ENCODE measurements around the gene FRK.
"Not testable (repeated sequence)": the region's sequence is repeated elsewhere in the genome, so short reads cannot be mapped to it uniquely, and the experiment has no call there.

The FRK gene

GRCh38 chr6:115901896-115902295, 158.8 kb downstream of the FRK start:
- FAIRE-seq: no peak
- DNase-seq (ENCODE audit: insufficient read length, low spot score): no peak
- TF ChIP-seq SPI1 (IDR thresholded peaks at IDR 0.05; ENCODE audit: low read depth, low read length) (no peak), POLR2A (IDR thresholded peaks at IDR 0.05; ENCODE audit: low read depth, low read length) (no peak), PAX5 (IDR thresholded peaks at IDR 0.05; ENCODE audit: insufficient read depth, low read length, severe bottlenecking) (no peak), POU2F2 (IDR thresholded peaks at IDR 0.05; ENCODE audit: low read depth, low read length) (no peak), TAF1 (IDR thresholded peaks at IDR 0.05; ENCODE audit: low read depth, low read length) (no peak), POLR2AphosphoS5 (IDR thresholded peaks at IDR 0.05; ENCODE audit: low read depth, low read length) (no peak)

GRCh38 chr6:115899730-115900282, 160.9 kb downstream of the FRK start:
- no peak for FAIRE-seq
- TF ChIP-seq SPI1 (IDR thresholded peaks at IDR 0.05; ENCODE audit: low read depth, low read length) (peak; percentile 78), POLR2A (IDR thresholded peaks at IDR 0.05; ENCODE audit: low read depth, low read length) (no peak)
- DNase-seq (ENCODE audit: insufficient read length, low spot score): no peak

GRCh38 chr6:115898246-115898645, 162.4 kb downstream of the FRK start:
- FAIRE-seq: no peak
- no peak for DNase-seq (ENCODE audit: insufficient read length, low spot score)
- no peak for TF ChIP-seq POU2F2 (IDR thresholded peaks at IDR 0.05; ENCODE audit: low read depth, low read length)
- no peak for TF ChIP-seq POLR2A (IDR thresholded peaks at IDR 0.05; ENCODE audit: low read depth, low read length)
- TF ChIP-seq POLR2AphosphoS5 (IDR thresholded peaks at IDR 0.05; ENCODE audit: low read depth, low read length): no peak
- no peak for TF ChIP-seq PAX5 (IDR thresholded peaks at IDR 0.05; ENCODE audit: insufficient read depth, low read length, severe bottlenecking)
- TF ChIP-seq SPI1 (IDR thresholded peaks at IDR 0.05; ENCODE audit: low read depth, low read length): no peak
- TF ChIP-seq TAF1 (IDR thresholded peaks at IDR 0.05; ENCODE audit: low read depth, low read length): no peak

- TF ChIP-seq POLR2A (IDR thresholded peaks at IDR 0.05; ENCODE audit: low read depth, low read length) (no peak), POU2F2 (IDR thresholded peaks at IDR 0.05; ENCODE audit: low read depth, low read length) (no peak), TAF1 (IDR thresholded peaks at IDR 0.05; ENCODE audit: low read depth, low read length) (no peak), PAX5 (IDR thresholded peaks at IDR 0.05; ENCODE audit: insufficient read depth, low read length, severe bottlenecking) (no peak), POLR2AphosphoS5 (IDR thresholded peaks at IDR 0.05; ENCODE audit: low read depth, low read length) (no peak), SPI1 (IDR thresholded peaks at IDR 0.05; ENCODE audit: low read depth, low read length) (no peak)
- peak; percentile 83 for FAIRE-seq
- DNase-seq (ENCODE audit: insufficient read length, low spot score): no peak
Measured at GRCh38 chr6:115896538-115897129, 164.1 kb downstream of the FRK start.

GRCh38 chr6:115894426-115894992, 166.2 kb downstream of the FRK start:
- no peak for FAIRE-seq
- TF ChIP-seq POLR2A (IDR thresholded peaks at IDR 0.05; ENCODE audit: low read depth, low read length) (no peak), TAF1 (IDR thresholded peaks at IDR 0.05; ENCODE audit: low read depth, low read length) (no peak), POU2F2 (IDR thresholded peaks at IDR 0.05; ENCODE audit: low read depth, low read length) (no peak), PAX5 (IDR thresholded peaks at IDR 0.05; ENCODE audit: insufficient read depth, low read length, severe bottlenecking) (no peak), POLR2AphosphoS5 (IDR thresholded peaks at IDR 0.05; ENCODE audit: low read depth, low read length) (no peak), SPI1 (IDR thresholded peaks at IDR 0.05; ENCODE audit: low read depth, low read length) (no peak)
- no peak for DNase-seq (ENCODE audit: insufficient read length, low spot score)

DNA sequence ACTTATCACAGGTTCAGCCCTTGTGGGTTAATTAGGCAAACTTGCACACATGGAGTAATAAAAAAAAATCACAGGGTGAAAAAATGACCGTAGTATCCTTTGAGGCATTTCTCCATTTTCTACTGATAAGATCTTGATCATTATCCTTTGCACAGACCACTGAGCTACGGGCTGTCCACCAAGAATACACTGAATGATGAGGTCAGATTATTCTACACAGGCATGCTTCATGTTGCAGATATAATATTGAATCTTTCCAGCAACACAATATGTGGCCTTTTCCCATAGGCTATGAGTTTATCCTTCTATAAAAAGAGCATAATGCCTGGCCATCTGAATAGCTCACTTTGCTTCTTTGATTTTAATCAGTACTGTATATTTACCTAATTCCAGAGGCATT, 168.9 kb downstream of the FRK start:
- DNase-seq (ENCODE audit: insufficient read length, low spot score) (no peak), FAIRE-seq (peak; percentile 40)
- TF ChIP-seq POLR2AphosphoS5 (IDR thresholded peaks at IDR 0.05; ENCODE audit: low read depth, low read length) (no peak), PAX5 (IDR thresholded peaks at IDR 0.05; ENCODE audit: insufficient read depth, low read length, severe bottlenecking) (no peak), POLR2A (IDR thresholded peaks at IDR 0.05; ENCODE audit: low read depth, low read length) (no peak), SPI1 (IDR thresholded peaks at IDR 0.05; ENCODE audit: low read depth, low read length) (no peak), TAF1 (IDR thresholded peaks at IDR 0.05; ENCODE audit: low read depth, low read length) (no peak), POU2F2 (IDR thresholded peaks at IDR 0.05; ENCODE audit: low read depth, low read length) (no peak)

GRCh38 chr6:115891111-115891669, 169.5 kb downstream of the FRK start:
- TF ChIP-seq SPI1 (IDR thresholded peaks at IDR 0.05; ENCODE audit: low read depth, low read length): no peak
- TF ChIP-seq PAX5 (IDR thresholded peaks at IDR 0.05; ENCODE audit: insufficient read depth, low read length, severe bottlenecking): no peak
- TF ChIP-seq POLR2A (IDR thresholded peaks at IDR 0.05; ENCODE audit: low read depth, low read length): no peak
- no peak for TF ChIP-seq TAF1 (IDR thresholded peaks at IDR 0.05; ENCODE audit: low read depth, low read length)
- TF ChIP-seq POLR2AphosphoS5 (IDR thresholded peaks at IDR 0.05; ENCODE audit: low read depth, low read length): no peak
- TF ChIP-seq POU2F2 (IDR thresholded peaks at IDR 0.05; ENCODE audit: low read depth, low read length): no peak
- DNase-seq (ENCODE audit: insufficient read length, low spot score) (no peak), FAIRE-seq (peak; percentile 75)

DNA sequence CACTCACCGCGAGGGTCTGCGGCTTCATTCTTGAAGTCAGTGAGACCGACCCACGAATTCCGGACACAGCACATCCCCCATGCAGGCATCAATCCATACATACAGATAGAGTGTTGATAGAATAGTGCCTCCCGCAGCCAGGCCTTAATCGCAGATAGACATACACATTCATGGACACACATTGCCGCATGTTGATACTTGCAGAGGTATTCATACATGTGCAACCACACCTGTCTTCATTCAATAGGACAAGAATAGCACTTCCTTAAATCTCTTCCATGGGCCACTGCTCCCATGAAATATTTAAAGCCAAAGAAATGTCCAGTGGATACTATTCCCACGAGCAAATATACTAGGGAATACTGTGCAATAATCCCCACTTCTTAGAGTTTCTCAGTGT, 170.5 kb downstream of the FRK start:
- TF ChIP-seq SPI1 (IDR thresholded peaks at IDR 0.05; ENCODE audit: low read depth, low read length) (0 out of 2 replicates have a peak, but pooled peaks have one; percentile 17), POLR2A (IDR thresholded peaks at IDR 0.05; ENCODE audit: low read depth, low read length) (no peak)
- FAIRE-seq (peak; percentile 40), DNase-seq (ENCODE audit: insufficient read length, low spot score) (no peak)

DNA sequence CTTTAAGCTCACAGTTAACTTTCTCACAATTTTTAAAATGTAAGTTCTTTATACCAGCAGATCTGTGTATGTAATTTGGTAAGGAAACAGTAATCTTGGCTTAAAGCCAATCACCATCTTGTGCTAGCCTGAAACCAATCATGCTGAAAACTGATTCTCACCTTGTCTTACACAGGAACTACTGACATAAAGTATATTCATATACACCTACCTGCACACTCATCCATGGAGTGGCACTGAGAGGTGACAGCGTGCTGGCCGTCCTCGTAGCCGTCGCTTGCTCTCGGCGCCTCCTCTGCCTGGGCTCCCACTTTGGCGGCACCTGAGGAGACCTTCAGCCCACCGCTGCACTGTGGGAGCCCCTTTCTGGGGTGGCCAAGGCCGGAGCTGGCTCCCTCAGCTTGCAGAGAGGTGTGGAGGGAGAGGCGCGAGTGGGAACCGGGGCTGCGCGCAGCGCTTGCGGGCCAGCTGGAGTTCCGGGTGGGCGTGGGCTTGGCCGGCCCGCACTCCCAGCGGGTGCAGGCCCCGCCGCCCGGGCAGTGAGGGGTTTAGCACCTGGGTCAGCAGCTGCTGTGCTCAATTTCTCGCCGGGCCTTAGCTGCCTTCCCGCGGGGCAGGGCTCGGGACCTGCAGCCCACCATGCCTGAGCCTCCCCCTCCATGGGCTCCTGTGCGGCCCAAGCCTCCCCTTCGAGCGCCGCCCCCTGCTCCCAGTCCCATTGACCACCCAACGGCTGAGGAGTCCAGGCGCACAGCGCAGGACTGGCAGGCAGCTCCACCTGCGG, 171.8 kb downstream of the FRK start:
- not testable (repeated sequence) for FAIRE-seq; DNase-seq (ENCODE audit: insufficient read length, low spot score)

All from GM12891 (cell line).